SK-N-SH (cell line): ENCODE results near the gene PCDHGA9. TPM values are rescaled to one million over a fixed set of nuclear protein-coding genes. Genes with fewer than 3 reads are reported as not detected.

Experiments
- CTCF ChIA-PET: fragments of 300-600, 350-600 bp; formaldehyde crosslinking; extraction: SDS; loops from one replicate; lab custom pipeline; 2021; lab: Yijun Ruan, JAX
- POLR2A ChIA-PET: fragments of 350-600 bp; sonication (Branson Sonifier 250); formaldehyde crosslinking; extraction: SDS; loops from one replicate; lab custom pipeline; 2020; ENCODE audit warnings: antibody characterized with exemption, inconsistent platforms; lab: Yijun Ruan, JAX
- DNase-seq: peaks from one replicate; pipeline ENCODE4 v3.0.0; 2012
- H2AFZ ChIP-seq: fragments of 200-600 bp; sonication (generic); 2 replicates; pipeline ENCODE4 v1.8.1; 2016; ENCODE audit warnings: antibody characterized with exemption, mild to moderate bottlenecking, low read depth
- H3F3A ChIP-seq: fragments of 200-600 bp; sonication (generic); replicated peaks from 2 replicates; pipeline ENCODE3; 2016; ENCODE audit warnings: antibody characterized with exemption, mild to moderate bottlenecking; ENCODE audit not compliant: insufficient read depth
- H3K27ac ChIP-seq, 2 experiments: fragments of 200-500 bp in 1 of 2; fragments of 200-600 bp in 1 of 2; sonication (Bioruptor generic) in 1 of 2; sonication (generic), shearing (Covaris generic) in 1 of 2; 2 replicates each; pipeline versions ENCODE4 v1.5.1 to v1.6.1; 2014 to 2016; ENCODE audit warnings: low read depth in 2 of 2, inconsistent platforms in 1 of 2, low read length in 1 of 2, mild to moderate bottlenecking in 1 of 2, mixed read lengths in 1 of 2
- H3K27me3 ChIP-seq: fragments of 200-600 bp; sonication (generic), shearing (Covaris generic); 2 replicates; pipeline ENCODE4 v1.6.1; 2016; ENCODE audit warnings: mixed run types; ENCODE audit not compliant: insufficient read depth
- H3K36me3 ChIP-seq, 2 experiments: fragments of 200-500 bp in 1 of 2; fragments of 200-600 bp in 1 of 2; sonication (Bioruptor generic) in 1 of 2; sonication (generic) in 1 of 2; replicated peaks in 1 of 2; 2 replicates each; pipeline versions ENCODE3 to v1.5.1; 2014 to 2016; ENCODE audit warnings: low read length in 1 of 2, mild to moderate bottlenecking in 1 of 2; ENCODE audit not compliant: insufficient read depth in 2 of 2, control insufficient read depth in 1 of 2
- H3K4me1 ChIP-seq, 2 experiments: fragments of 200-500 bp in 1 of 2; fragments of 200-600 bp in 1 of 2; sonication (Bioruptor generic) in 1 of 2; sonication (generic), shearing (Covaris generic) in 1 of 2; 2 replicates each; pipeline versions ENCODE4 v1.5.1 to v1.6.1; 2014 to 2016; ENCODE audit warnings: low read depth in 1 of 2, low read length in 1 of 2, mixed run types in 1 of 2; ENCODE audit not compliant: insufficient read depth in 2 of 2, control insufficient read depth in 1 of 2
- H3K4me2 ChIP-seq: fragments of 200-600 bp; sonication (generic), shearing (Covaris generic); 2 replicates; pipeline ENCODE4 v1.6.1; 2017; ENCODE audit warnings: mixed run types
- H3K4me3 ChIP-seq, 2 experiments: fragments of 200-500 bp in 1 of 2; fragments of 200-600 bp in 1 of 2; sonication (Bioruptor generic) in 1 of 2; sonication (generic), shearing (Covaris generic) in 1 of 2; 2 replicates each; pipeline versions ENCODE4 v1.5.1 to v1.8.1; 2014 to 2016; ENCODE audit warnings: low read depth in 2 of 2, inconsistent platforms in 1 of 2, low read length in 1 of 2, mild to moderate bottlenecking in 1 of 2, mixed read lengths in 1 of 2, moderate library complexity in 1 of 2
- H3K79me2 ChIP-seq: fragments of 200-600 bp; sonication (generic); 2 replicates; pipeline ENCODE4 v1.8.1; 2017; ENCODE audit warnings: mild to moderate bottlenecking; ENCODE audit not compliant: insufficient read depth
- H3K9ac ChIP-seq: fragments of 200-600 bp; sonication (generic); 2 replicates; pipeline ENCODE4 v1.6.1; 2017; ENCODE audit warnings: mixed run types
- H3K9me2 ChIP-seq: fragments of 200-600 bp; sonication (generic); 2 replicates; pipeline ENCODE4 v1.6.1; 2017; ENCODE audit warnings: mixed run types
- H3K9me3 ChIP-seq: fragments of 200-600 bp; sonication (generic); 2 replicates; pipeline ENCODE4 v1.6.1; 2017; ENCODE audit warnings: mixed run types, mild to moderate bottlenecking, moderate library complexity
- H4K20me1 ChIP-seq: fragments of 200-600 bp; sonication (generic); 2 replicates; pipeline ENCODE4 v1.6.1; 2017; ENCODE audit warnings: mild to moderate bottlenecking, mixed run types; ENCODE audit not compliant: insufficient read depth
- CHD2 ChIP-seq: fragments of 150-350 bp; IDR thresholded peaks from 2 replicates; pipeline ENCODE4 v1.6.1; 2018; ENCODE audit warnings: low read length; ENCODE audit not compliant: partially characterized antibody
- FOXM1 ChIP-seq: IDR thresholded peaks from 2 replicates; pipeline ENCODE4 v1.4.0; 2012; ENCODE audit warnings: low read depth, mild to moderate bottlenecking
- GABPA ChIP-seq: IDR thresholded peaks from 2 replicates; pipeline ENCODE4 v1.4.0; 2012; ENCODE audit warnings: low read depth, mild to moderate bottlenecking
- JUND ChIP-seq: IDR thresholded peaks from 2 replicates; pipeline ENCODE4 v1.4.0; 2012
- MEF2A ChIP-seq: IDR thresholded peaks from 2 replicates; pipeline ENCODE4 v1.4.0; 2012; ENCODE audit warnings: low read depth, borderline replicate concordance
- NFIC ChIP-seq: IDR thresholded peaks from 2 replicates; pipeline ENCODE4 v1.4.0; 2012; ENCODE audit warnings: borderline replicate concordance
- RAD21 ChIP-seq: IDR thresholded peaks from 2 replicates; pipeline ENCODE4 v1.6.1; 2012; ENCODE audit warnings: mild to moderate bottlenecking, low read length
- RCOR1 ChIP-seq: fragments of 150-350 bp; IDR thresholded peaks from 2 replicates; pipeline ENCODE4 v1.6.1; 2017; ENCODE audit warnings: antibody characterized with exemption, low read length
- RFX5 ChIP-seq: IDR thresholded peaks from 2 replicates; pipeline ENCODE4 v1.6.1; 2012; ENCODE audit warnings: mild to moderate bottlenecking, improper control_type of control experiment, low read length
- RXRA ChIP-seq: IDR thresholded peaks from 2 replicates; pipeline ENCODE4 v1.4.0; 2012; ENCODE audit warnings: low read depth, mild to moderate bottlenecking, borderline replicate concordance
- SMC3 ChIP-seq: IDR thresholded peaks from 2 replicates; pipeline ENCODE4 v1.6.1; 2012; ENCODE audit warnings: low read depth, low read length, improper control_type of control experiment
- TAF1 ChIP-seq: IDR thresholded peaks from 2 replicates; pipeline ENCODE4 v1.6.1; 2012; ENCODE audit warnings: low read depth, mild to moderate bottlenecking, low read length, moderate library complexity, borderline replicate concordance
- TCF12 ChIP-seq: IDR thresholded peaks from 2 replicates; pipeline ENCODE4 v1.4.0; 2012
- WGBS: methylation state at CpG from one replicate; pipeline ENCODE4 v1.1.6; 2017; ENCODE audit warnings: low lambda C conversion rate; 5-methylcytosine and 5-hydroxymethylcytosine counted together
- polyA plus RNA-seq, 3 experiments: library from polyadenylated mRNA; depleted of rRNA; stranded (reverse); fragments of >200 nt; gene quantifications; 2 replicates each; pipeline ENCODE4 v1.2.3, GENCODE V29; 2012
- TF ChIP-seq, protein P1 (sequence below): IDR thresholded peaks from 2 replicates; pipeline ENCODE4; 2012
- TF ChIP-seq, protein P2 (sequence below): fragments of 150-350 bp; IDR thresholded peaks from 2 replicates; pipeline ENCODE4 v1.6.1; 2016; ENCODE audit warnings: mild to moderate bottlenecking, low read depth, low read length
- TF ChIP-seq, protein P3 (sequence below): fragments of 150-350 bp; IDR thresholded peaks from 2 replicates; pipeline ENCODE4 v1.6.1; 2017; ENCODE audit warnings: antibody characterized with exemption, low read length, low read depth, borderline replicate concordance
- TF ChIP-seq, protein P4 (sequence below): IDR thresholded peaks from 2 replicates; pipeline ENCODE4 v1.4.0; 2012; ENCODE audit warnings: low read depth, borderline replicate concordance
- TF ChIP-seq, protein P5 (sequence below): IDR thresholded peaks from 2 replicates; pipeline ENCODE4 v1.4.0; 2012; ENCODE audit warnings: low read depth, borderline replicate concordance

The PCDHGA9 gene
- polyA plus RNA-seq, 1 of the 3 experiments (the other 2 are of a cell fraction) = 0.16 TPM

DNA sequence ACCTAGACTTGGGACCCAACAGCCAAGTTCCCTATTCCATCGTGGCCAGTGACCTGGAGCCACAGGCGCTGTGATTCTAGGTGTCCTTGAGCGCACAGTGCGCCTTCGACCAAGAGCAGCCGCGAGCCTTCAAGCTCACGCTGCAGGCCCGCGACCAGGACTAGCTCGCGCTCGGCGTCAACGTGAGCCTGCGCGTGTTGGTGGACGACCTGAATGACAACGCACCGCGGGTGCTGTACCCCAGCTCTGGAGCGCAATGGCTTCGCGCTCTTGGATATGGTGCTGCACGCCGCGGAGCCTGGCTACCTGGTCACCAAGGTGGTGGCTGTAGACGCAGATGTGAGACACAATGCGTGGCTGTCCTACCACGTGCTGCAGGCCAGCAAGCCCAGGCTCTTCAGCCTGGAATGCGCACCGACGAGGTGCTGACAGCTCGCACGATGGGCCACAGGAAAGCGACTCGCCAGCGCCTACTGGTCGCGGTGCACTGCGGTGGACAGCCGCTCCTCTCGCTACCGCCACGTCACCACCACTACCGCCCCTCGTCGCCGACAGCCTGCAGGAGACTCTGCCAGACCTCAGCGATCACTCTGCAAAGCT, 39.1 kb downstream of the PCDHGA9 start:
- CTCF ChIA-PET = interaction anchor here (1.4 to 1.5 kb wide), 2 partner anchors 116 to 126 kb away, joined by 4 to 5 read pairs; no protein-coding TSS in a partner anchor
- no peaks in the 10 kb centered on the region for H3F3A ChIP-seq
- TF ChIP-seq RAD21 = no peak
- no peak for TF ChIP-seq RFX5
- TF ChIP-seq MEF2A = no peak
- TF ChIP-seq FOXM1 = no peak
- no peak for TF ChIP-seq SMC3
- TF ChIP-seq NFIC = no peak
- TF ChIP-seq, protein P1, sequence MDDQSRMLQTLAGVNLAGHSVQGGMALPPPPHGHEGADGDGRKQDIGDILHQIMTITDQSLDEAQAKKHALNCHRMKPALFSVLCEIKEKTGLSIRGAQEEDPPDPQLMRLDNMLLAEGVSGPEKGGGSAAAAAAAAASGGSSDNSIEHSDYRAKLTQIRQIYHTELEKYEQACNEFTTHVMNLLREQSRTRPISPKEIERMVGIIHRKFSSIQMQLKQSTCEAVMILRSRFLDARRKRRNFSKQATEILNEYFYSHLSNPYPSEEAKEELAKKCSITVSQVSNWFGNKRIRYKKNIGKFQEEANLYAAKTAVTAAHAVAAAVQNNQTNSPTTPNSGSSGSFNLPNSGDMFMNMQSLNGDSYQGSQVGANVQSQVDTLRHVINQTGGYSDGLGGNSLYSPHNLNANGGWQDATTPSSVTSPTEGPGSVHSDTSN = no peak
- TF ChIP-seq TCF12 = no peak
- no peak for TF ChIP-seq RXRA
- TF ChIP-seq, protein P2, sequence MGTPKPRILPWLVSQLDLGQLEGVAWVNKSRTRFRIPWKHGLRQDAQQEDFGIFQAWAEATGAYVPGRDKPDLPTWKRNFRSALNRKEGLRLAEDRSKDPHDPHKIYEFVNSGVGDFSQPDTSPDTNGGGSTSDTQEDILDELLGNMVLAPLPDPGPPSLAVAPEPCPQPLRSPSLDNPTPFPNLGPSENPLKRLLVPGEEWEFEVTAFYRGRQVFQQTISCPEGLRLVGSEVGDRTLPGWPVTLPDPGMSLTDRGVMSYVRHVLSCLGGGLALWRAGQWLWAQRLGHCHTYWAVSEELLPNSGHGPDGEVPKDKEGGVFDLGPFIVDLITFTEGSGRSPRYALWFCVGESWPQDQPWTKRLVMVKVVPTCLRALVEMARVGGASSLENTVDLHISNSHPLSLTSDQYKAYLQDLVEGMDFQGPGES = no peak
- TF ChIP-seq, protein P3, sequence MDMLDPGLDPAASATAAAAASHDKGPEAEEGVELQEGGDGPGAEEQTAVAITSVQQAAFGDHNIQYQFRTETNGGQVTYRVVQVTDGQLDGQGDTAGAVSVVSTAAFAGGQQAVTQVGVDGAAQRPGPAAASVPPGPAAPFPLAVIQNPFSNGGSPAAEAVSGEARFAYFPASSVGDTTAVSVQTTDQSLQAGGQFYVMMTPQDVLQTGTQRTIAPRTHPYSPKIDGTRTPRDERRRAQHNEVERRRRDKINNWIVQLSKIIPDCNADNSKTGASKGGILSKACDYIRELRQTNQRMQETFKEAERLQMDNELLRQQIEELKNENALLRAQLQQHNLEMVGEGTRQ = no peak
- no peak for TF ChIP-seq TAF1
- no peak for TF ChIP-seq GABPA
- TF ChIP-seq CHD2 = no peak
- no peak for TF ChIP-seq JUND
- no peak for TF ChIP-seq RCOR1
- TF ChIP-seq, protein P4, sequence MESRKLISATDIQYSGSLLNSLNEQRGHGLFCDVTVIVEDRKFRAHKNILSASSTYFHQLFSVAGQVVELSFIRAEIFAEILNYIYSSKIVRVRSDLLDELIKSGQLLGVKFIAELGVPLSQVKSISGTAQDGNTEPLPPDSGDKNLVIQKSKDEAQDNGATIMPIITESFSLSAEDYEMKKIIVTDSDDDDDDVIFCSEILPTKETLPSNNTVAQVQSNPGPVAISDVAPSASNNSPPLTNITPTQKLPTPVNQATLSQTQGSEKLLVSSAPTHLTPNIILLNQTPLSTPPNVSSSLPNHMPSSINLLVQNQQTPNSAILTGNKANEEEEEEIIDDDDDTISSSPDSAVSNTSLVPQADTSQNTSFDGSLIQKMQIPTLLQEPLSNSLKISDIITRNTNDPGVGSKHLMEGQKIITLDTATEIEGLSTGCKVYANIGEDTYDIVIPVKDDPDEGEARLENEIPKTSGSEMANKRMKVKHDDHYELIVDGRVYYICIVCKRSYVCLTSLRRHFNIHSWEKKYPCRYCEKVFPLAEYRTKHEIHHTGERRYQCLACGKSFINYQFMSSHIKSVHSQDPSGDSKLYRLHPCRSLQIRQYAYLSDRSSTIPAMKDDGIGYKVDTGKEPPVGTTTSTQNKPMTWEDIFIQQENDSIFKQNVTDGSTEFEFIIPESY = no peak
- TF ChIP-seq, protein P5, sequence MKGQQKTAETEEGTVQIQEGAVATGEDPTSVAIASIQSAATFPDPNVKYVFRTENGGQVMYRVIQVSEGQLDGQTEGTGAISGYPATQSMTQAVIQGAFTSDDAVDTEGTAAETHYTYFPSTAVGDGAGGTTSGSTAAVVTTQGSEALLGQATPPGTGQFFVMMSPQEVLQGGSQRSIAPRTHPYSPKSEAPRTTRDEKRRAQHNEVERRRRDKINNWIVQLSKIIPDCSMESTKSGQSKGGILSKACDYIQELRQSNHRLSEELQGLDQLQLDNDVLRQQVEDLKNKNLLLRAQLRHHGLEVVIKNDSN = no peak
- TF ChIP-seq, all 33 proteins: peak for 0
- no peaks in the 10 kb centered on the region for H3K79me2 ChIP-seq
- H3K27me3 ChIP-seq = no peaks in the 10 kb centered on the region
- no peaks in the 10 kb centered on the region for H3K9me2 ChIP-seq
- H3K9ac ChIP-seq = no peak overlapping the region
- no peak for DNase-seq
- H4K20me1 ChIP-seq = no peaks in the 10 kb centered on the region
- no peak overlapping the region for H3K4me3 ChIP-seq
- no peak overlapping the region for H3K27ac ChIP-seq
- H3K9me3 ChIP-seq = peaks cover 4% of the 10 kb centered on the region; the same call in 1 of the 2 replicates
- H3K4me1 ChIP-seq = no peaks in the 10 kb centered on the region
- H3K36me3 ChIP-seq = no peaks in the 10 kb centered on the region
- no peak overlapping the region for H3K4me2 ChIP-seq
- POLR2A ChIA-PET = no interaction called here
- no peak overlapping the region for H2AFZ ChIP-seq
- 92% methylated on average over 38 of the region's 50 CpGs for whole genome bisulfite sequencing

Other genes starting within 250 kb of the PCDHGA9 start
- gene PCDHB7, start 230.1 kb upstream of the PCDHGA9 start, polyA plus RNA-seq (2012; rRNA removed) = 1.5 and 1.7 TPM in 2 replicates
- 3.0 and 3.4 TPM in 2 replicates for gene PCDHB8, start 225.0 kb upstream of the PCDHGA9 start, polyA plus RNA-seq (2012; rRNA removed)
- 2.3 and 2.7 TPM in 2 replicates for gene PCDHB16, start 220.4 kb upstream of the PCDHGA9 start, polyA plus RNA-seq (2012; rRNA removed)
- gene PCDHB9, start 215.6 kb upstream of the PCDHGA9 start, polyA plus RNA-seq (2012; rRNA removed) = 1.4 and 2.4 TPM in 2 replicates
- 1.4 and 1.5 TPM in 2 replicates for gene PCDHB10, start 210.4 kb upstream of the PCDHGA9 start, polyA plus RNA-seq (2012; rRNA removed)
- gene PCDHB11, start 203.2 kb upstream of the PCDHGA9 start, polyA plus RNA-seq (2012; rRNA removed) = 0.41 and 0.61 TPM in 2 replicates
- gene PCDHB12, start 194.1 kb upstream of the PCDHGA9 start, polyA plus RNA-seq (2012; rRNA removed) = 1.9 and 2.0 TPM in 2 replicates
- gene PCDHB13, start 188.9 kb upstream of the PCDHGA9 start, polyA plus RNA-seq (2012; rRNA removed) = 0.85 and 0.88 TPM in 2 replicates
- 9.7 and 10.6 TPM in 2 replicates for gene PCDHB14, start 179.4 kb upstream of the PCDHGA9 start, polyA plus RNA-seq (2012; rRNA removed)
- gene PCDHB15, start 157.4 kb upstream of the PCDHGA9 start, polyA plus RNA-seq (2012; rRNA removed) = 0.99 and 1.3 TPM in 2 replicates
- gene SLC25A2, start 98.7 kb upstream of the PCDHGA9 start, polyA plus RNA-seq (2012; rRNA removed) = not detected in 2 replicates
- 30.6 and 38.7 TPM in 2 replicates for gene TAF7, start 82.0 kb upstream of the PCDHGA9 start, polyA plus RNA-seq (2012; rRNA removed)
- 1.2 and 1.6 TPM in 2 replicates for gene PCDHGA1, start 72.3 kb upstream of the PCDHGA9 start, polyA plus RNA-seq (2012; rRNA removed)
- gene PCDHGA2, start 64.0 kb upstream of the PCDHGA9 start, polyA plus RNA-seq (2012; rRNA removed) = 1.4 and 1.5 TPM in 2 replicates
- 0.33 and 0.45 TPM in 2 replicates for gene PCDHGA3, start 58.9 kb upstream of the PCDHGA9 start, polyA plus RNA-seq (2012; rRNA removed)
- 0.63 and 0.77 TPM in 2 replicates for gene PCDHGB1, start 52.7 kb upstream of the PCDHGA9 start, polyA plus RNA-seq (2012; rRNA removed)
- gene PCDHGA4, start 47.8 kb upstream of the PCDHGA9 start, polyA plus RNA-seq (2012; rRNA removed) = 1.8 and 2.2 TPM in 2 replicates
- 3.7 and 4.5 TPM in 2 replicates for gene PCDHGB2, start 42.8 kb upstream of the PCDHGA9 start, polyA plus RNA-seq (2012; rRNA removed)
- gene PCDHGA5, start 38.6 kb upstream of the PCDHGA9 start, polyA plus RNA-seq (2012; rRNA removed) = 0.57 and 0.71 TPM in 2 replicates
- 0.53 and 0.63 TPM in 2 replicates for gene PCDHGB3, start 32.5 kb upstream of the PCDHGA9 start, polyA plus RNA-seq (2012; rRNA removed)
- gene PCDHGA6, start 28.9 kb upstream of the PCDHGA9 start, polyA plus RNA-seq (2012; rRNA removed) = 1.4 TPM in 2 replicates
- gene PCDHGA7, start 20.0 kb upstream of the PCDHGA9 start, polyA plus RNA-seq (2012; rRNA removed) = 3.4 and 7.8 TPM in 2 replicates
- 0.37 and 0.64 TPM in 2 replicates for gene PCDHGB4, start 15.1 kb upstream of the PCDHGA9 start, polyA plus RNA-seq (2012; rRNA removed)
- gene PCDHGA8, start 10.1 kb upstream of the PCDHGA9 start, polyA plus RNA-seq (2012; rRNA removed) = 0.06 and 0.12 TPM in 2 replicates
- gene PCDHGB5, start 4.8 kb upstream of the PCDHGA9 start, polyA plus RNA-seq (2012; rRNA removed) = 0.08 and 0.15 TPM in 2 replicates
- 0.13 and 0.18 TPM in 2 replicates for gene PCDHGB6, start 5.2 kb downstream of the PCDHGA9 start, polyA plus RNA-seq (2012; rRNA removed)
- gene PCDHGA10, start 10.2 kb downstream of the PCDHGA9 start, polyA plus RNA-seq (2012; rRNA removed) = 1.6 and 2.0 TPM in 2 replicates
- gene PCDHGB7, start 14.9 kb downstream of the PCDHGA9 start, polyA plus RNA-seq (2012; rRNA removed) = 14.2 and 19.1 TPM in 2 replicates
- gene PCDHGA11, start 18.3 kb downstream of the PCDHGA9 start, polyA plus RNA-seq (2012; rRNA removed) = 0.18 and 0.23 TPM in 2 replicates
- gene PCDHGA12, start 27.7 kb downstream of the PCDHGA9 start, polyA plus RNA-seq (2012; rRNA removed) = 0.03 and 0.05 TPM in 2 replicates
- gene PCDHGC3, start 73.2 kb downstream of the PCDHGA9 start, polyA plus RNA-seq (2012; rRNA removed) = 55.8 and 97.0 TPM in 2 replicates
- 0.53 and 0.78 TPM in 2 replicates for gene PCDHGC4, start 82.3 kb downstream of the PCDHGA9 start, polyA plus RNA-seq (2012; rRNA removed)
- 1.9 and 2.0 TPM in 2 replicates for gene PCDHGC5, start 86.3 kb downstream of the PCDHGA9 start, polyA plus RNA-seq (2012; rRNA removed)
- 28.2 and 30.4 TPM in 2 replicates for gene DIAPH1, start 216.2 kb downstream of the PCDHGA9 start, polyA plus RNA-seq (2012; rRNA removed)
- 104 and 115 TPM in 2 replicates for gene HDAC3, start 234.1 kb downstream of the PCDHGA9 start, polyA plus RNA-seq (2012; rRNA removed)
- 15.6 and 16.1 TPM in 2 replicates for gene RELL2, start 234.2 kb downstream of the PCDHGA9 start, polyA plus RNA-seq (2012; rRNA removed)
- 49.2 and 58.3 TPM in 2 replicates for gene FCHSD1, start 248.6 kb downstream of the PCDHGA9 start, polyA plus RNA-seq (2012; rRNA removed)